ENCODE measurements around the gene ST8SIA4. TPM values are rescaled to one million over a fixed set of nuclear protein-coding genes. Genes with fewer than 3 reads are reported as not detected.

ST8SIA4 gene
- total RNA-seq, 4 donors from 2014 or later: 1.1 to 27.2 (median 3.0) TPM

DNA sequence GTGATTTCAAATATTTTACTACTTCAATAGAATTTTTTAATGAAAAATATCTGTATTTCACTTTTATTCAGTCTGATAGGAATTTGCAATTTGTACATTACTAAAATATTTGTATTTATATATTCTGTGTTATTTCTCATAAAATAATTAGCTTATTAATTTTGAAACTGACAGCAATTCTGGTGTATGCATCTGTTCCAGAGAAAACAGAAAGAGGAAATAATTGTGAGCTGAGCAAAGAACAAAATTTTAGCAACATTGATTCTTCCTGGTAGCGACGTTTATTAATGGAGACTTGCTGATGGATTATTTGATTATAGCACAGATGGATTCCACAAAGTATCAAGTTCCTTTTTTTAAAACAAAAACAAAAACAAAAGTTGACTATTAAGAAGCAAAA lies 61.0 kb downstream of the ST8SIA4 start:
- no peak overlapping the region for H3K4me3 ChIP-seq
- H3K4me1 ChIP-seq: no peaks in the 10 kb centered on the region
- TF ChIP-seq, protein P1, sequence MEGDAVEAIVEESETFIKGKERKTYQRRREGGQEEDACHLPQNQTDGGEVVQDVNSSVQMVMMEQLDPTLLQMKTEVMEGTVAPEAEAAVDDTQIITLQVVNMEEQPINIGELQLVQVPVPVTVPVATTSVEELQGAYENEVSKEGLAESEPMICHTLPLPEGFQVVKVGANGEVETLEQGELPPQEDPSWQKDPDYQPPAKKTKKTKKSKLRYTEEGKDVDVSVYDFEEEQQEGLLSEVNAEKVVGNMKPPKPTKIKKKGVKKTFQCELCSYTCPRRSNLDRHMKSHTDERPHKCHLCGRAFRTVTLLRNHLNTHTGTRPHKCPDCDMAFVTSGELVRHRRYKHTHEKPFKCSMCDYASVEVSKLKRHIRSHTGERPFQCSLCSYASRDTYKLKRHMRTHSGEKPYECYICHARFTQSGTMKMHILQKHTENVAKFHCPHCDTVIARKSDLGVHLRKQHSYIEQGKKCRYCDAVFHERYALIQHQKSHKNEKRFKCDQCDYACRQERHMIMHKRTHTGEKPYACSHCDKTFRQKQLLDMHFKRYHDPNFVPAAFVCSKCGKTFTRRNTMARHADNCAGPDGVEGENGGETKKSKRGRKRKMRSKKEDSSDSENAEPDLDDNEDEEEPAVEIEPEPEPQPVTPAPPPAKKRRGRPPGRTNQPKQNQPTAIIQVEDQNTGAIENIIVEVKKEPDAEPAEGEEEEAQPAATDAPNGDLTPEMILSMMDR (IDR thresholded peaks at IDR 0.05): no peak
- TF ChIP-seq POLR2A (IDR thresholded peaks at IDR 0.05): no peak
- H3K9me3 ChIP-seq: no peaks in the 10 kb centered on the region
- no peak for DNase-seq
- no peaks in the 10 kb centered on the region for H3K36me3 ChIP-seq
- H3K27ac ChIP-seq: no peak overlapping the region
- no peaks in the 10 kb centered on the region for H3K27me3 ChIP-seq

DNA sequence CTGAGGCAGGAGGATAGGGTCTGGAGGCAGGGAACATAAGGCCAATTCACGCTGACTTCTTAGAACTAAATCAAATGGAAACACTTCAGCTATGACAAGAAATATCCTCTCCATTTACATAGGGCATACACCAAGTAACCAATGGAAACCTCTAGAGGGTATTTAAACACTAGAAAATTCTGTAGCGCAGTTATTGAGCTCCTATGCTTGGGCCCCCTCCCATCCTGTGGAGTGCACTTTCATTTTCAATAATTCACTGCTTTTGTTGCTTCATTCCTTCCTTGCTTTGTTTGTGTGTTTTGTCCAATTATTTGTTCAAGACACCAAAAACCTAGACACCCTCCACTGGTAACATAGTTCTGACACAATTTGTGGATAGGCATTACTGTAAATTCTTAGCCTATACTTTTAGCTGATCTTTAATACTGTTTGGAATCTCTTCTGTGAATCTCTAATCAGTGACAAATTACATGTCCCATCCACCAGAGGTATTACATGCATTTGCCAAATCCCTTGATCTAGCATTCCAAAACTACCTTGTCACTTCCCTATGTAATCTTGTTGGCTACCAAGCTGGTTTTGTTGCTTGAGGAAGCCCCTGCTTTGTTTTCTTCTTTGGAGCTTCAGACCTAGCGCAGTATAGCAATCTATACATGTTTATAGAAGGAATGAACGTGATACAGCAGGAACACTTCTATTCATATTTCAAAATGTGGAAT lies 61.6 kb downstream of the ST8SIA4 start:
- Histone ChIP-seq H3K4me1 (no peaks in the 10 kb centered on the region), H3K4me3 (no peak overlapping the region), H3K27me3 (no peaks in the 10 kb centered on the region), H3K36me3 (no peaks in the 10 kb centered on the region), H3K27ac (peak overlapping the region in 2 of 4 donors; percentile 18 to 26), H3K9me3 (no peaks in the 10 kb centered on the region)
- TF ChIP-seq, protein P1 (IDR thresholded peaks at IDR 0.05): no peak
- no peak for TF ChIP-seq POLR2A (IDR thresholded peaks at IDR 0.05)
- no peak for DNase-seq

DNA sequence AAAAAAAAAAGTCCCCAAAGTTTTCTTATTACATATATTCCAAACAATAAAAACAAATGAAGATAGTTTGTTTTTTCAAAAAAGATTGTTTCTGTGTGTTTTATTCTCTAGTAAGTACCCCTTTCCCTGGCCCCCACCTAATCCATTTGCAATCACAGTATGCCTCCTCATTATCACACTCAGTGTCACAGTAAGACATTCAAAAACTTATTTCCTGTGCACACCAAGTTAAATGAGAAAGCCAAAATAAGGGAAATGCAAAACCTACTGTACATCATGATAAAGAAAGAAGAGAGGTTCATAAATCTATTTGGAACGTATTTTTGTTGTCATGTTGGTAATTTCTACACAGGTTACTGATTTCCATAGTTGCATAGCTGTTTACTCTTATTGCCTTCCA lies 62.3 kb downstream of the ST8SIA4 start:
- H3K9me3 ChIP-seq: no peaks in the 10 kb centered on the region
- no peaks in the 10 kb centered on the region for H3K4me1 ChIP-seq
- DNase-seq: no peak
- peak overlapping the region in 2 of 4 donors; percentile 18 to 26 for H3K27ac ChIP-seq
- no peaks in the 10 kb centered on the region for H3K36me3 ChIP-seq
- no peak for TF ChIP-seq POLR2A (IDR thresholded peaks at IDR 0.05)
- TF ChIP-seq, protein P1 (IDR thresholded peaks at IDR 0.05): no peak
- H3K4me3 ChIP-seq: no peak overlapping the region
- H3K27me3 ChIP-seq: no peaks in the 10 kb centered on the region

DNA sequence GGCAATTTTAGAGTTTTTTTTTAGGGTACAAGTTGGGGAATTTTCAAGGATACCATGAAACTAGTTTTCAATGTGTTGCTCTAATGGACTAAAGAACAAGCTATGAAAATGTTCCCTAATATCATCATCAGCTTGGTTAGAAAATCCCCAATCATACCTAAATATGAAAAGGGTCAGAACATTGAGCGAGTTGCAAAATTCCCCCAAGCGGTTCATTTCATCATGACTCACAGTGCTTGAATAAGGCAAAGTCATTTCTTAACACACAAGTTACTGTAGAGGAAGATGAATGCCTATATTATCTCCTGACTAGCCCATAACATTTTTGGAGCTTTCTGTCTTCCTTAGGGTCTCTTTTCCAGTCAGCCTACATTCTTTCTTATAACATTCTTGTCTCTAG lies 62.7 kb downstream of the ST8SIA4 start:
- DNase-seq: no peak
- no peaks in the 10 kb centered on the region for H3K4me1 ChIP-seq
- no peaks in the 10 kb centered on the region for H3K27me3 ChIP-seq
- no peaks in the 10 kb centered on the region for H3K9me3 ChIP-seq
- H3K36me3 ChIP-seq: no peaks in the 10 kb centered on the region
- H3K27ac ChIP-seq: no peak overlapping the region
- TF ChIP-seq, protein P1 (IDR thresholded peaks at IDR 0.05): no peak
- no peak for TF ChIP-seq POLR2A (IDR thresholded peaks at IDR 0.05)
- H3K4me3 ChIP-seq: no peak overlapping the region

DNA sequence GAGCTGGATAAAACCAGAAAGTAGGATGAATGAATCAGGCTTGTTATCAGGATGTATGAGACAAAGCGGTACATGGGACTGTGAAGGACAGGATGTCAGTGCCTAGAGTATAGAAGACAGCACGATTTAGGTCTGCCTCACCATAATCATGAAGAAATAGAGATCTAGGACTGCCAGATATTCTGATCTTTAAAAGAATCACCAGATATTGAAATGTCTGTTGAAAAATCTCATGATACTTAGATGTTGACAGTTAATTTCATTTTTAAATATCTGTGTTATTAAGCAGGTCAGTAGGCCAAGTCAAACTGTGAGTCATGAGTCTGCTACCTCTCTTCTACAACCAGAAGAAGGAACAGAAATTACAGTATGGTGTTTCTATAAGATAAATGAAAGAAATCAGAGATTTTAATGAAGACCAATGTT lies 65.0 kb downstream of the ST8SIA4 start:
- Histone ChIP-seq H3K4me3 (no peak overlapping the region), H3K36me3 (no peaks in the 10 kb centered on the region), H3K4me1 (no peaks in the 10 kb centered on the region), H3K27me3 (no peaks in the 10 kb centered on the region), H3K27ac (no peak overlapping the region), H3K9me3 (no peaks in the 10 kb centered on the region)
- no peak for TF ChIP-seq POLR2A (IDR thresholded peaks at IDR 0.05)
- TF ChIP-seq, protein P1 (IDR thresholded peaks at IDR 0.05): no peak
- no peak for DNase-seq
